Erythroblast (primary cell): ENCODE results near the gene COX17.

ENCODE experiments used
- GATA1 ChIP-seq: IDR thresholded peaks from 2 replicates; pipeline ENCODE4 v1.6.1; 2011; ENCODE audit warnings: low read depth, mild to moderate bottlenecking, control low read depth, low read length, moderate library complexity
- POLR2A ChIP-seq: IDR thresholded peaks from 2 replicates; pipeline ENCODE4 v1.6.1; 2011; ENCODE audit warnings: mild to moderate bottlenecking, low read length

- peak; percentile 89 for TF ChIP-seq POLR2A
- no peak for TF ChIP-seq GATA1
These were observed at the start of gene COX17 for GRCh38 chr3:119676771-119677640.
